HK-2 (cell line): ENCODE results near the gene WDR35.
A peak's percentile ranks its signal among the peaks of the same experiment; 100 is the strongest.

Experiments used
- DNase-seq: peaks from one replicate; pipeline ENCODE4 v3.0.0-alpha.2; 2018; ENCODE audit not compliant: unreplicated experiment

Gene WDR35

GRCh38 chr2:20011276-20012031 lies 21.5 kb upstream of the WDR35 start:
- DNase-seq, result no peak

DNA sequence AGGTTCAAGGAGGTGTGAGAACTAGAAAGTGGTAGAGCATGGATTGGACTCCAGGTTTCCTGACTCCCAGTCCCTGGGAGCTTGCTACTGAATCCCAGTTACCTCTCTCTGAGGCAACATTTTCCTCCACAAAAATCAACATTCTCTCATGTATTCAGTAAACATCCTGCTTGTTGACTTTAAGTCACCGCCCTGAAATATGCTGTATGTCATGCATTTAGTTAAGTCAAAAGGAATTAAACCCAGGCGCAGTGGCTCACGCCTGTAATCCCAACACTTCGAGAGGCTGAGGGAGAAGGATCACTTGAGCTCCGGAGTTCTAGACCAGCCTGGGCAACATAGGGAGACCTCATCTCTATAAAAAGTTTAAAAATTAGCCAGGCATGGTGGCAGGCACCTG lies 18.8 kb upstream of the WDR35 start:
- DNase-seq, result no peak

- no peak for DNase-seq
Measured at GRCh38 chr2:20005891-20006470, 16.1 kb upstream of the WDR35 start.

GRCh38 chr2:20005067-20005627 lies 15.2 kb upstream of the WDR35 start:
- DNase-seq, result no peak

GRCh38 chr2:20001361-20001863 lies 11.5 kb upstream of the WDR35 start:
- no peak for DNase-seq

DNA sequence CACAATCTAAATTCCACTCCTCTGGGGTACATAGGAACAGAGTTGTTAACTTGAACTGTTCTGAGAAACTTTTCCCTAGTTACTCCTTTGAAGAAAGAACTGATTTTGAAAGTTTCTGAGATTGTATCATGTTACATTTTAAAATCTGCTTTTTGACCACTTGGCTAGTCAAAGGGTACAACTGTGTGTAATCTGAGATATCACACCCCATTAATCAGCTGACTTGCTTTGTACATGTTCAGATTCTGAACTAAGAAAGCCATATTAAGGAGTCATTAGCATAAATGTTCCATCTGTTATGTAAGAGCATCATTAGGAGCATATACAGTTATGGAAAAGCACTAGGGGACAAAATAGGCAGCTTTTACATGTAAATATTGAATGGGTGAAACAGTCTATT lies 3.8 kb upstream of the WDR35 start:
- no peak for DNase-seq

- no peak for DNase-seq
Measured at GRCh38 chr2:19991895-19992294, 2.0 kb upstream of the WDR35 start.

- no peak for DNase-seq
Measured at GRCh38 chr2:19990416-19990728, 467 bp upstream of the WDR35 start.

DNA sequence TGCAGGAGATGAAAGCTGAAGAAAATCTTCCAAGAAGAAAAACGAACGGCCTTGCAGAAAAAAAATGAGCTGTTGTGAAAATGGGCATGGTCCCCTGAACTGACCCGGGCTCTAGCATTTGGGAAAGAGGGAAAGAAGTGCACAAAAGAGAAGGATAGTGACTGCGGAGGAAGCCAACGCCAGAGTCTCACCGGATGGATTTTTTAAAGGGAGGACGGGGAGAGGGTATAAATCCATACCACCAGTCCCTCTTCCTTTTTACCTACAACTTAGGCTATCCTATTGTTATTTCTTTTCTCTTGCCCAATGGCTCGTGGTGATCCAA lies 601 bp downstream of the WDR35 start:
- peak; percentile 7 for DNase-seq

- DNase-seq, result no peak
Measured at GRCh38 chr2:19988600-19988999, 1.3 kb downstream of the WDR35 start.

GRCh38 chr2:19987936-19988335 lies 2.0 kb downstream of the WDR35 start:
- no peak for DNase-seq

- no peak for DNase-seq
Measured at GRCh38 chr2:19982268-19982667, 7.6 kb downstream of the WDR35 start.

DNA sequence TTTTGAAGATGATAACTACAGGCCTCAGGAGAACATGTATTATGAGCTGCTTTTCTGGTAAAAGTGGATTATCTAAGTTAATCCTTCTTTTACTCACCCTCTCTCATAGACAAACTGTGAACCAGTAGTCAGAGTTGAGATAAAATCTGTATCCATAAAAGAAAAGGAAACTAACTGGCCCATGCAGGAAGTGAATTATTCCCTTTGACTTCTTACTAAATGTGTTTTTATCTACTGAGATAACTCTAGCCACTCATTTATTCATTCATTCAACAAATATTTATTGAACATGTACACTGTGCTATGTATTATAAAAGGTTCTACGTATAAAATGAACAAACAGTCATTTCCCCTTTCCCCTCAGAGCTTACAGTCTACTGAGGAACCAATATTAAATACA lies 10.0 kb downstream of the WDR35 start:
- DNase-seq, result no peak

- DNase-seq, result no peak
Measured at GRCh38 chr2:19973466-19973865, 16.4 kb downstream of the WDR35 start.

DNA sequence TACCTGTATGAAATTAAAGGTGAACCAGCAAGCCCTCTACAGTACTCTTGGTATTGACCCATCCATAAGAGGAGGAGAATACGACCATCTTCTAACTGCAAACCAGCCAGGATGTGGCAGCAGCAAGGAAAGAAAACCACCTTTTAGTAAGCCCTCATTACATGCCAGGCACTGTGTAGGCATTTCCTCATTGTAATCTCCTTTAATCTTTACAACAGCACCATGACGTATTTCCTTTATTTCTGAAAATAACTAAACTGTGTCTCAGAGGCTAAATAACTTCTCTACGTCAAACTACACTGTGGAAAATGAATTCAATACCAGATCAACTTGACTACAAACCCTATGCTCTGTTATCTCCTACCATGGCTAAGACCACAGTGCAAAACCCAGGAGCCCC lies 18.2 kb downstream of the WDR35 start:
- DNase-seq, result no peak

DNA sequence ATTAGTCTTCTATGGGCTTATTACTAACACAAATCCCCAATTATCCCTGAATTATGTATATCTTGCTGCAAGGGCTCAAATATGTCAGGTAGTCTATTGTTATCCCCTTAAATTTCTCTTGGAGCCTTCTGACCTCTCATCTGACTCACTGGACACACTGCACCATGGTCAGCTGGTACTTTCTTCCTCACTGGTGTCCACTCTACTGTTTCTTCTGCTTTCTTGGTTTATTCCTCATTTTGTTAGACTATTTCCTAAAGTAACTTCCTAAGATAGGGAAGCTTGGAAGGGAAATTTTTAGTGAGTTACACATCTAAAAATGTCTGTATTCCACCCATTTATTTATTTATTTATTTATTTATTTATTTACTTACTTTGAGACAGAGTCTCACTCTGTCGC lies 26.5 kb downstream of the WDR35 start:
- DNase-seq, result no peak

DNA sequence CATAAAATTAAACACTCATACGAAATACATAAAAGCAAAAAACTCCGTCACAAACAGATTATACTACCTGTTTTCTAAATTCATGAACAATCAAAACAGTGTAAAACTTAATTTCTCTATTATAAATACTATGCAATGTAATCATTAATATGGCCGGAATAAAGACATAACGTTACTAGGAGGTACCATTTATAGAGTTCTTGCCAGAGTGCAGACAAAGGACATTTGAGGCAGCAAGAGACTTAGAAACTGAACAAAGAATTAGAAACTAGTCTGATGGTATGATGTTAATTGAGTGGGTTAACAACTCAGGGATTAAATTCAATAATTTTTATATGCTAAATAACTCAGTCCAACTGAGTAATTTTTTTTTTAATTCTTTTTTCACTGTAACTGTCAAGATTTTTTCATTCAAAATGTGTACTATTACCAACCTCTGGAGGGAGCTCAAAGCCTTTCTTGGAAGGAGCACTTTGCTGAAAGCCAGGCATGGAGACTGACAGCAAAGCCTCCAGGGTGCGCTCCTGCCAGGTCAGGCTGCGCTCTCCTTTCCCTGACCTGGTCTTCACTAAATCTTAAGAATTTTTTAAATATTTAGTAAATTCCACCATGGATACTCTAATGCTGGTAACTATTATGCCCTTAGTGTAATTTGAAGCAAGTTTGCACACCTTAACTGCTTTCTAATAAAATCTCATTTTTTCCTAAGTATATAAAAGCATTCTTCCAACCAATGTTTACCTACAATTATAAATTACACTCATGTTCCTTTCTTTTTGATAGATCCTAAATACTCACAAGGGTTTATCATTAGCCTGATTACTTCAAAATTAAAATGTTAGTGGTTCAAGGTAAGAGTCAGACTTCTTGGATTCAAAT lies 34.1 kb downstream of the WDR35 start:
- peak; percentile 34 for DNase-seq

GRCh38 chr2:19949071-19949470 lies 40.8 kb downstream of the WDR35 start:
- DNase-seq, result no peak

GRCh38 chr2:19947184-19947940 lies 42.5 kb downstream of the WDR35 start:
- DNase-seq, result no peak

DNA sequence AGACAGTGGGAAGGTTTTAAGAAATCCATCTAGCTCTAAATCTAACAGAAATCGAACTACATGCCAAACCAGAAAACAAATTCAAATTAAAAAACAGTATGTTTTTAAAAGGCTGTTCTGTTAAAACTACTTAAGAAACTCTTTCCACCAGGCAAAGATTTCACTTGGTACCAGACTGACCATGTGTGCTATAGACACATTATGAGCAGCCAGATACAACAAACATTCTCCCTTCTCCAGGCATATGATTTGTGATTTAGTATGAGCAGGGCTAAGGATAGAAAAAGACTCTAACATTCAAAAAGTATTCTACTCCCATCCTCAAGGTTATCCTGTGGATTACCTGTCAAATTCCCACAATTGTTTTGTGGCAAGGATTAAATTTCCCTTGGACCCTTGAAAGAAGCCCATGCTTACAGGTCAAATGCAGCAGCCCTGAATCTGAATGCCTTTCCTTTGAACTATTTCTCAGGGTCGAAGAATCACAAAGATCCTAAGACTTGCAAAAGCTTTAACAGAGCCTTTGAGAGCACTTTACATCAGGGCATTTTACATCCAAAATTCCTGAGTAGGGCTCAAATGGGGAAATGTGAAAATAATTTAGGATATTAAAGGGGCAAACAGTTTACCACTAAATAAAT lies 45.6 kb downstream of the WDR35 start:
- DNase-seq, result no peak

GRCh38 chr2:19943189-19943588 lies 46.7 kb downstream of the WDR35 start:
- DNase-seq, result no peak
